OCI-LY3 (cell line): ENCODE results near the gene CDH20.

ENCODE experiments used
- H2AFZ ChIP-seq: fragments of 200-600, 300-600 bp; shearing (Covaris generic); 2 replicates; pipeline ENCODE4 v1.6.0; 2014; ENCODE audit warnings: antibody characterized with exemption, low read depth, low read length
- H3K27ac ChIP-seq: fragments of 200-600, 300-600 bp; sonication (generic); 2 replicates; pipeline ENCODE4 v1.5.1; 2014; ENCODE audit warnings: mild to moderate bottlenecking, low read length, moderate library complexity, mixed read lengths
- H3K27me3 ChIP-seq: fragments of 200-600, 300-600 bp; sonication (generic); 2 replicates; pipeline ENCODE4 v1.6.1; 2014; ENCODE audit warnings: low read depth, low read length, mixed read lengths
- H3K36me3 ChIP-seq: fragments of 200-600, 300-600 bp; sonication (generic); replicated peaks from 2 replicates; pipeline ENCODE3; 2014; ENCODE audit warnings: low read depth, low read length, mixed read lengths
- H3K4me1 ChIP-seq: fragments of 300-600, 200-600 bp; sonication (generic); 2 replicates; pipeline ENCODE4 v1.6.1; 2014; ENCODE audit warnings: low read length, mixed read lengths
- H3K4me2 ChIP-seq: fragments of 200-600, 300-600 bp; sonication (generic); 2 replicates; pipeline ENCODE4 v1.6.1; 2014; ENCODE audit warnings: low read length, mixed read lengths
- H3K4me3 ChIP-seq: fragments of 300-600, 200-600 bp; sonication (generic); 2 replicates; pipeline ENCODE4 v1.5.1; 2014; ENCODE audit warnings: antibody characterized with exemption, mild to moderate bottlenecking, low read length, moderate library complexity
- H3K79me2 ChIP-seq: fragments of 300-600, 200-600 bp; shearing (Covaris generic); 2 replicates; pipeline ENCODE4 v1.6.1; 2014; ENCODE audit warnings: mild to moderate bottlenecking, low read length, mixed read lengths
- H3K9ac ChIP-seq: fragments of 300-600, 200-600 bp; shearing (Covaris generic); 2 replicates; pipeline ENCODE4 v1.6.0; 2014; ENCODE audit warnings: mild to moderate bottlenecking, low read length, moderate library complexity
- H3K9me3 ChIP-seq: fragments of 200-600, 300-600 bp; shearing (Covaris generic); 2 replicates; pipeline ENCODE4 v1.6.1; 2014; ENCODE audit warnings: low read length, mixed read lengths; ENCODE audit not compliant: insufficient read depth
- H4K20me1 ChIP-seq: fragments of 200-600, 300-600 bp; sonication (generic); 2 replicates; pipeline ENCODE4 v1.6.1; 2016; ENCODE audit warnings: low read length, mixed read lengths; ENCODE audit not compliant: insufficient read depth
- EZH2phosphoT487 ChIP-seq: fragments of 200-600 bp; shearing (Covaris generic); IDR thresholded peaks from 2 replicates; pipeline ENCODE4 v1.6.1; 2018; ENCODE audit warnings: antibody characterized with exemption, mixed run types, low read depth
- TF ChIP-seq, protein P1 (sequence below): fragments of 200-600, 300-600 bp; sonication (generic); IDR thresholded peaks from 2 replicates; pipeline ENCODE4 v1.5.1; 2014; ENCODE audit warnings: antibody characterized with exemption, low read length, low read depth

Gene CDH20

DNA sequence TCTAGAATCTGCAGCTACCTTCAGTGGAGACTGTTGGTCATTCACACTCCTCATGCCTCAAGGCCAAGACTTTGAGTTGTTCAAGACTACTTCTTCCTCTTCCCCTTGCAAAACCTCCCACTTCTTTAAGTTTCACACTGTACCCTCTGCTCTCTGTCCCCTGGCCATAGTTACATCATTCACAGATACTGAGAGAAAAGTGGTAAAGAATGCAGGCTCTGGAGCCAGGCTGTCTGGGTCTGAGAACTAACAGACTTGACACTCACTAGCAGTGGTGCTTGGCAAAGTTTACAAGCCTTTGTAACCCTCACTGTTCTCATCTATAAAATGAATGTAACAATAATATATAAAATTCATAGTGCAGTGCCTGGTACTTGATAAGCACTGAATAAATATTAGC lies 61.8 kb downstream of the CDH20 start:
- Histone ChIP-seq H4K20me1 (no peaks in the 10 kb centered on the region), H2AFZ (no peak overlapping the region), H3K79me2 (no peaks in the 10 kb centered on the region), H3K4me1 (no peaks in the 10 kb centered on the region), H3K9me3 (no peaks in the 10 kb centered on the region), H3K27ac (no peak overlapping the region), H3K4me2 (no peak overlapping the region), H3K9ac (no peak overlapping the region), H3K36me3 (no peaks in the 10 kb centered on the region), H3K4me3 (no peak overlapping the region), H3K27me3 (no peaks in the 10 kb centered on the region)
- TF ChIP-seq EZH2phosphoT487, result no peak
- TF ChIP-seq, protein P1, sequence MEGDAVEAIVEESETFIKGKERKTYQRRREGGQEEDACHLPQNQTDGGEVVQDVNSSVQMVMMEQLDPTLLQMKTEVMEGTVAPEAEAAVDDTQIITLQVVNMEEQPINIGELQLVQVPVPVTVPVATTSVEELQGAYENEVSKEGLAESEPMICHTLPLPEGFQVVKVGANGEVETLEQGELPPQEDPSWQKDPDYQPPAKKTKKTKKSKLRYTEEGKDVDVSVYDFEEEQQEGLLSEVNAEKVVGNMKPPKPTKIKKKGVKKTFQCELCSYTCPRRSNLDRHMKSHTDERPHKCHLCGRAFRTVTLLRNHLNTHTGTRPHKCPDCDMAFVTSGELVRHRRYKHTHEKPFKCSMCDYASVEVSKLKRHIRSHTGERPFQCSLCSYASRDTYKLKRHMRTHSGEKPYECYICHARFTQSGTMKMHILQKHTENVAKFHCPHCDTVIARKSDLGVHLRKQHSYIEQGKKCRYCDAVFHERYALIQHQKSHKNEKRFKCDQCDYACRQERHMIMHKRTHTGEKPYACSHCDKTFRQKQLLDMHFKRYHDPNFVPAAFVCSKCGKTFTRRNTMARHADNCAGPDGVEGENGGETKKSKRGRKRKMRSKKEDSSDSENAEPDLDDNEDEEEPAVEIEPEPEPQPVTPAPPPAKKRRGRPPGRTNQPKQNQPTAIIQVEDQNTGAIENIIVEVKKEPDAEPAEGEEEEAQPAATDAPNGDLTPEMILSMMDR, result no peak

DNA sequence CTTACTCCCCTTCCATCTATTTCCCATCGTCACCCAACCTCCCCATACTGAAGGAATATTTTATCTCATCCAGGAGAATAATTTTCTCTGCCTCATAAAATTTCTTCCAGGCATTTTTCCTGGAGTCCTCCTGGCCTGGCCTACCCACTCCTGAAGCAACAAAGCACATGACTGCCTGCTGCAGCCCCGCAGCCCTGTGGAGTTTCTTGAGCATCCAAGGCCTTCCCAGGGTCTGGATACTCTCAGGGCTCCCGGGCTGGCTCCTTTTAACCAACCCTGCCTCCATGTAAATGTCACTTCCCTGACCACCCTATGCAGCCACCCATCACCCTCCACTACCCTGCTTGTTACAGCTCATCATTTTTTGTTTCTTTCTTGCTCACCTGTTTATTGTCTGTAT lies 64.0 kb downstream of the CDH20 start:
- H3K79me2 ChIP-seq, result no peaks in the 10 kb centered on the region
- no peaks in the 10 kb centered on the region for H3K9me3 ChIP-seq
- no peak overlapping the region for H3K4me2 ChIP-seq
- H4K20me1 ChIP-seq, result no peaks in the 10 kb centered on the region
- H3K4me1 ChIP-seq, result peaks cover 11% of the 10 kb centered on the region
- TF ChIP-seq, protein P1, result no peak
- TF ChIP-seq EZH2phosphoT487, result no peak
- H3K4me3 ChIP-seq, result no peak overlapping the region
- no peaks in the 10 kb centered on the region for H3K27me3 ChIP-seq
- H3K36me3 ChIP-seq, result no peaks in the 10 kb centered on the region
- no peak overlapping the region for H2AFZ ChIP-seq
- H3K27ac ChIP-seq, result no peak overlapping the region
- no peak overlapping the region for H3K9ac ChIP-seq

DNA sequence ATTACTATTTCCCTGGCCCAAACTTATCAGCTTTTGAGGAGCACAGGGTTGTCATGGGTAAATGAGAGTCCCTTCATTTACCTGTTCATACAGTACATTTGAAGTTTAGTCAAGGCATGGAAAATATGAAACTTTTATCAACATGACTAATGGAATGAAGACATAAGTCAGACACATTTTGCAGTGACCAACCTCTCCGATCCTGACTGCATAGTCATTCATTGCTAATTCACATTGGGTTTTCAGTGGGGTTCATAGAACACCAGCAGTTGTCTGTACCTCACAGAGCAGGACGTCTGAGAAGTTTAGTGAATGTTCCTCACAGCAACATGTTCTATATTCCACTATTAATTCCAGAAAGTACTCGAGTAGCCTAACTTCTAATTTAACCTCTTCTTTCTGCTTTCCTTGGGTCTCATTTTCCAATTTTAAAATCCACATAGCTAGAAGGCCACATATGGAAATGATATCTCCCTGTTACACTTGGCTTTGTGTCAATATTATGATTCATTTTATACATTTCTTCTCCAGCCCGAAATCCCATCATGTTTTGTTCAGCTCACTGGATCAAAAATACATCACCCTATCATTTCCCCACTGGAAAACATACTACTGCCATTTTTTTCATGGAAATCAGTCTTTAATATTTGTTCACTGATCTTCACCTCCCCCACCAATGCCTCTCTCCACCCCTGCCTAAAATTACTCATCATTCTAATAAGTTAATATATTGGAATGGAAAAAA lies 65.9 kb downstream of the CDH20 start:
- Histone ChIP-seq H3K27ac (no peak overlapping the region), H3K9me3 (no peaks in the 10 kb centered on the region), H3K4me3 (no peak overlapping the region), H3K79me2 (no peaks in the 10 kb centered on the region), H3K4me1 (peaks cover 11% of the 10 kb centered on the region), H3K9ac (no peak overlapping the region), H3K4me2 (no peak overlapping the region), H3K27me3 (no peaks in the 10 kb centered on the region), H3K36me3 (no peaks in the 10 kb centered on the region), H2AFZ (no peak overlapping the region), H4K20me1 (no peaks in the 10 kb centered on the region)
- TF ChIP-seq EZH2phosphoT487, result no peak
- TF ChIP-seq, protein P1, result no peak

DNA sequence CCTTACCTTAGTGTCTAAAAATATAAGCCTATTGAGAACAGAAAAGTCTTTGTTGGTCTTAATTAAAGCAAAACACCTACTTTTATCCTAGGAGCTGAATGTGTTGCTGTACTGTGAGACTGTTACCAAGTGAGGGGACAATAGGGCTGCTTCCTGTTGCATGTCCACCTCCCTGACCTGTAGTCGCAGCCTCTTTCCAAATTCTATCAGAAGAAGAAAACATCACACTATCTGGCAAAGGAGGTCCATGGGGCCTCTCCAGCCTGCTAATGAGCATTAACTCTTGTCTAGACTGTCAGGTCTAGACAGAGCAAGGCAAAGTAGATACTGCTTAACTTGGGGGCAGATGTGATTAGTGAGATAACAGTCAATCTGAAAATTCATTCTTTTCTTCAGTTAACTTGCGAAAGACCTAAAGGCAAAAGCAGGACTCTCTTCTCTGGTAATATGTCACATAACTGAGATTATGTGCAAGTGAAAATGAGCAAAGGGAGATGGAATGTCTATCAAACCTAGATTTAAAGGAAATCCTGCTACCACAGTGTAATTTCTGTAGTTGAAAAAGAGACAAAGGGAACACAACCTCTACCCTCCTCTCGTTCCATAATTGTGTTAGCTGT lies 66.9 kb downstream of the CDH20 start:
- Histone ChIP-seq H3K4me2 (peak overlapping the region; percentile 46), H3K9me3 (no peaks in the 10 kb centered on the region), H3K9ac (no peak overlapping the region), H2AFZ (no peak overlapping the region), H3K36me3 (no peaks in the 10 kb centered on the region), H3K27ac (no peak overlapping the region), H4K20me1 (no peaks in the 10 kb centered on the region), H3K27me3 (no peaks in the 10 kb centered on the region), H3K4me3 (no peak overlapping the region), H3K4me1 (peaks cover 11% of the 10 kb centered on the region), H3K79me2 (no peaks in the 10 kb centered on the region)
- no peak for TF ChIP-seq EZH2phosphoT487
- TF ChIP-seq, protein P1, result no peak
